Heart right ventricle (tissue), 16 donors: Measurements from ENCODE around the gene NT5DC1. TPM values are rescaled to one million over a fixed set of nuclear protein-coding genes. Genes with fewer than 3 reads are reported as not detected.

Source experiments
- ATAC-seq, 8 donors: fragments of 200-7000 bp; cut with Tn5 transposase; one replicate each; pipeline ENCODE4 v1.9.1; 2020; ENCODE audit warnings: mild to moderate bottlenecking in 8 of 8, moderate library complexity in 8 of 8, moderate number of reproducible peaks in 1 of 8
- DNase-seq, 2 donors: peaks; one replicate each; pipeline ENCODE4 v3.0.0-alpha.2; 2020
- H3K27ac ChIP-seq, 10 donors: fragments of 200-600 bp; sonication (generic) in 2 of 10; one replicate each; pipeline versions ENCODE4 v1.5.0 to v1.8.0; 2020 to 2022; ENCODE audit warnings: mild to moderate bottlenecking in 3 of 10
- H3K27me3 ChIP-seq, 7 donors: fragments of 200-600 bp; one replicate each; pipeline ENCODE4 v1.8.0; 2021 to 2022; ENCODE audit warnings: mild to moderate bottlenecking in 2 of 7
- H3K36me3 ChIP-seq, 9 donors: fragments of 200-600 bp; sonication (generic) in 1 of 9; one replicate each; pipeline versions ENCODE4 v1.5.0 to v1.8.0; 2020 to 2022; ENCODE audit warnings: mild to moderate bottlenecking in 2 of 9
- H3K4me1 ChIP-seq, 9 donors: fragments of 200-600 bp; sonication (generic) in 1 of 9; one replicate each; pipeline versions ENCODE4 v1.5.0 to v1.8.0; 2020 to 2022; ENCODE audit warnings: mild to moderate bottlenecking in 4 of 9
- H3K4me3 ChIP-seq, 10 donors: fragments of 200-600 bp; sonication (generic) in 2 of 10; one replicate each; pipeline versions ENCODE4 v1.5.0 to v1.8.0; 2020 to 2022; ENCODE audit warnings: mild to moderate bottlenecking in 7 of 10, moderate library complexity in 2 of 10
- H3K9me3 ChIP-seq, 11 donors: fragments of 200-600 bp in 10 of 11; sonication (generic) in 2 of 11; one replicate each; pipeline versions ENCODE4 v1.5.0 to v1.8.0; 2013 to 2022; ENCODE audit warnings: mild to moderate bottlenecking in 2 of 11, control low read depth in 1 of 11, moderate library complexity in 1 of 11
- CTCF ChIP-seq, 9 donors: fragments of 200-600 bp; sonication (generic) in 2 of 9; IDR thresholded peaks; one replicate each; pipeline versions ENCODE4 v1.5.0 to v1.8.0; 2021 to 2022; ENCODE audit warnings: antibody characterized with exemption in 9 of 9, mild to moderate bottlenecking in 5 of 9, moderate library complexity in 1 of 9
- WGBS, 2 donors: extraction: QIAGEN DNeasy Blood & Tissue Kit; methylation state at CpG; one replicate each; pipeline ENCODE4 v1.1.7; 2013; ENCODE audit warnings: inconsistent platforms in 1 of 2; 5-methylcytosine and 5-hydroxymethylcytosine counted together
- intact Hi-C, 10 donors: fragments of 100-400 bp; cut with DNase I; formaldehyde crosslinking; loops; one replicate each; pipeline versions ENCODE4 v1.11.1 to v1.14.2; 2022
- polyA plus RNA-seq, 2 donors: library from polyadenylated mRNA; stranded (reverse); fragments of 200-250 nt; gene quantifications; one replicate each; pipeline ENCODE4 v1.2.3, GENCODE V29; 2013
- total RNA-seq, 10 donors: library from RNA; stranded (reverse); fragmentation: NEBNext Ultra II Directional in 3 of 10; extraction: Animal tissue kit (Norgen Biotek cat#: 25700) in 3 of 10; gene quantifications; one replicate each; pipeline versions ENCODE4 v1.2.1 to v1.2.4, GENCODE V29; 2021 to 2023
- donor health status: Arrhythmogenic right ventricular cardiomyopathy.
- donor health status: ischemic (EF 13 %, LVEDD 7.1; RV severe dilation, severe dysfunction).
- donor health status: healthy with polysubstance abuse.
- donor health status: DM: no; HTN: yes; CAD: no.
- donor health status: DM: no; HTN: no; CAD: no.
- donor health status: ischemic (EF 25% LVEDD 6.9; RV normal size, moderate dysfunction).
- donor health status: ischemic (EF 25% LVEDD 5.7; RV mildly dilated, moderate dysfunction).
- donor health status: healthy.
- donor health status: DM: yes; HTN: yes; CAD: no.
- donor health status: Ischemic cardiomyopathy.
- donor health status: ischemic (EF 35%, LVEDD 5.7; RV mildly dilated, moderate dysfunction).
- donor health status: nonischemic (EF 11% LVEDD 7.7; RV severe dilation, severe dysfunction).
- donor health status: DM: yes; HTN: yes; CAD: no.
- donor health status: PGD.
- donor health status: ischemic (EF 29% LVEDD 5.4; RV normal size, mild dysfunction).
- donor health status: nonischemic (EF 23%, LVEDD 6.1; RV moderate dilation, normal function).

The NT5DC1 gene
- total and polyA plus RNA-seq, 12 donors = 5.9 to 69.7 (median 57.3) TPM

GRCh38 chr6:116170358-116171057 lies 69.9 kb downstream of the NT5DC1 start:
- ATAC-seq (no peak), DNase-seq (no peak)
- peaks cover 0 to 38% (median 9%) of the 10 kb centered on the region in 11 donors for H3K9me3 ChIP-seq
- no peaks in the 10 kb centered on the region for H3K27me3 ChIP-seq
- no peak overlapping the region for H3K27ac ChIP-seq
- 85 to 88% methylated on average over 5 of the region's 5 CpGs for WGBS, 2 donors
- no peak overlapping the region for H3K4me3 ChIP-seq
- no peak for TF ChIP-seq CTCF (IDR thresholded peaks at IDR 0.05)
- peaks cover 0 to 13% (median 6%) of the 10 kb centered on the region in 9 donors for H3K4me1 ChIP-seq
- intact Hi-C loops = no loop called here
- H3K36me3 ChIP-seq = peaks cover 0 to 38% (median 0%) of the 10 kb centered on the region in 9 donors

DNA sequence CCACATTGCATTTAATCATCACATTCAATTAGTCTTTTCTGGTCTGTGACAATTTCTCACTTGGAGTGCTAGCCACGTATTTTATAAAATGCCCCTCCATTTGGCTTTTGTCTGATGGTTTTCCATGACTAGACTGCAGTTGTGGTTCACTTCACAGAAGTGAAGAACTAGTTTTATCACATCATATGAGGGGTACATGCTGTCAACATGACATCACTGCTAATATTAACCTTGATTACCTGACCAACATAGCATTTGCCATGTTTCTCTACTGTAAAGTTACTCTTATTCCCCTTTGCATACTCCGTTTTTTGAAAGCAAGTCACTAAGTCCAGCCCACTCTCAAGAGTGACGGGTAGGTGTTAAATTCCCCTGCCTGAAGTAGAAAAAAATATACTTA lies 73.3 kb downstream of the NT5DC1 start:
- H3K27ac ChIP-seq = no peak overlapping the region
- intact Hi-C loops = no loop called here
- H3K9me3 ChIP-seq = peaks cover 0 to 28% (median 12%) of the 10 kb centered on the region in 11 donors
- H3K4me3 ChIP-seq = no peak overlapping the region
- 56 to 58% methylated on average over 3 of the region's 3 CpGs for WGBS, 2 donors
- H3K36me3 ChIP-seq = peaks cover 0 to 32% (median 0%) of the 10 kb centered on the region in 9 donors
- ATAC-seq = peak in 2 of 8 donors; percentile 64 to 65
- DNase-seq = no peak
- peaks cover 0 to 4% (median 0%) of the 10 kb centered on the region in 9 donors for H3K4me1 ChIP-seq
- TF ChIP-seq CTCF (IDR thresholded peaks at IDR 0.05) = no peak
- H3K27me3 ChIP-seq = no peaks in the 10 kb centered on the region

DNA sequence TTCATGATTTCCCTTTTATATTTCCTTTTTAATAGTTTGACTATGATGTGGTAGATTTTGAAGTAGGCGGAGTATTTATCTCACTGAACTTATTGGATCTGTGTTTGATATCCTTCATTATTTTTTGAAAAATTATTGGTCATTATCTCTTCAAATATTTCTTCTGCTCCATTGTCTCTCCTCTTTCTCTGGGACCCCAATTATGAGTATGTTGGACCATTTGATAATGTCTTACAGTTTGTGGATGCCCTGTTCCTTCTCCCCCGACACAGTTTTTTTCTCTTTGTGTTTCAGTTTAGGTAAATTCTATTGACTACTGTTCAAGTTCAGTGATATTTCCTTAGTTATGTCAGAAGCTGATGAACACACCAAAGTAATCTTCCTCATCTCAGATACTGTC lies 74.7 kb downstream of the NT5DC1 start:
- Histone ChIP-seq H3K27ac (no peak overlapping the region), H3K4me1 (peaks cover 0 to 4% (median 0%) of the 10 kb centered on the region in 9 donors), H3K27me3 (no peaks in the 10 kb centered on the region), H3K9me3 (peaks cover 0 to 28% (median 12%) of the 10 kb centered on the region in 11 donors), H3K36me3 (peaks cover 0 to 26% (median 0%) of the 10 kb centered on the region in 9 donors), H3K4me3 (no peak overlapping the region)
- DNase-seq (no peak), ATAC-seq (no peak)
- no peak for TF ChIP-seq CTCF (IDR thresholded peaks at IDR 0.05)
- intact Hi-C loops = no loop called here
- WGBS, 2 donors = 96 to 98% methylated on average over 2 of the region's 2 CpGs

- Histone ChIP-seq H3K27me3 (no peaks in the 10 kb centered on the region), H3K4me3 (no peak overlapping the region), H3K4me1 (peaks cover 0 to 4% (median 0%) of the 10 kb centered on the region in 9 donors), H3K36me3 (peaks cover 0 to 26% (median 0%) of the 10 kb centered on the region in 9 donors), H3K27ac (no peak overlapping the region), H3K9me3 (peaks cover 0 to 28% (median 12%) of the 10 kb centered on the region in 11 donors)
- 55 to 70% methylated on average over 2 of the region's 2 CpGs for WGBS, 2 donors
- no peak for ATAC-seq
- no peak for TF ChIP-seq CTCF (IDR thresholded peaks at IDR 0.05)
- intact Hi-C loops = no loop called here
- no peak for DNase-seq
These were observed 75.9 kb downstream of the NT5DC1 start for GRCh38 chr6:116176596-116176995.
